Renal cortical epithelial cell (primary cell): Measurements from ENCODE around the gene HABP2. TPM values are rescaled to one million over a fixed set of nuclear protein-coding genes. Genes with fewer than 3 reads are reported as not detected.

ENCODE experiments used
- DNase-seq: peaks from one replicate; pipeline ENCODE4 v3.0.0-alpha.2; 2011; ENCODE audit warnings: low read depth
- total RNA-seq: library from RNA; depleted of rRNA; stranded (reverse); fragments of >200 nt; gene quantifications from 2 replicates; pipeline ENCODE4 v1.2.3, GENCODE V29; 2014

HABP2 gene
- total RNA-seq, 1 donor from 2014 or later, result 28.8 TPM

DNA sequence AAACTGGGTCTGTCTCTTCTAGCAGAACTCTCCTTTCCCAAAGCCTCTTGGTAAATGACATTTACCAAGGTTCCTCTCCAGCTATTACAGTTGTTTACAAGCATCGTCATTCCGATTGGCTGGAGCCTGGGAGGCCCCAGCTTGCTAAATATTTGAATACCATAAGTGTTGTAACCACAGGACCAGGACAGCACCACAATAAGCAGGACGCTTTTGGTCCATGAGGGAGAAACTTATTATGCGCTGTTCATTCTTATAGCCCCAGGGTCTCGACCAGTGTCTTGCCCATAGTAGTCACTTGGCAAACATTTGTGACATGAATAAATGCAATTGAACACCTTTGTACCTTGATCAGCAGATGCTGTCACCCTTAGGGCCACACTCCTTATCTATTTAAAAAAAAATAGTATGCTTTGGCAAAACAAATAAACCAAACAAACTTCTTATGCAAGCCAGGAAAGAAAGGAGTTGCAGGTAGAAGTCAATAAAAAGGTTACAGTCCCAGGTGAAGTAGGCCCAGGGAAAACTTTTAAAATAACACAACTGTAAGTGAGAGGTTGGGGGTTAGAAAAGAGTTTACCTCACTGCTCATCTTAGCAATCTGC, 78.2 kb downstream of the HABP2 start:
- no peak for DNase-seq

DNA sequence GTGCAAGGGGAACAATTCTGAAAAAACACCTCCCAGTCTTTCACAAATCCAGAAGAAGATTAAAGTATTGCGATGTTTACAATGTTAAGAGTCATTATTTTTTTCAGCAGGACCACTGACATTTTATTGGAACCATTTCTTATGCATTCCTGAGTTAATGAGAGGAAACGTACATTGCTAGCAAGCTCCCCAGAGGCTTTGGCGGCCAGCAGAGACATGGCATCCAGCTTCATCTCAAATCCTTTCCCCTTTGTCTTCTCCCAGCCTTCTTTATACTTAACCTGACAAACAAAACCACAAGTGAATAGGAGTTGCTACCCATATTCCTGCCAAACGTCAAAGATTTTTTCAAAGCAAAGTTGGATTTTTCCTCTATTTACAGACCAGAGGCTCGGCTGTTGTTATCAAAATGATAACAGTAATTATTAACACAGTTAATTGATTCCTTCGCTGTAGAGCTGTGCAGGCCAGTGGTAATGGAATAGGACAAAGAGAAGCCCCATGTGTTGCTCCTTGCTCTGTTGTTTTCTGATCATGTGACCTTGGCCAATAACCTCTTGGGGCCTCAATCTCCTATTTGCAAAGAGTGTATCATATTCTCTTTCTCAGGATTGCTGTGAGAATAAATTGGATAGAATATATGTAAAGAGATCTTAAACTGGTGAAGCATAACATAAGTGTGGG, 79.0 kb downstream of the HABP2 start:
- peak; percentile 20 for DNase-seq

Other genes with a start within 250 kb of the HABP2 start
- gene NRAP, start 111.0 kb downstream of the HABP2 start, total RNA-seq, result under 0.01 TPM in 1 of 2 replicates, not detected in the other
- gene CASP7, start 126.9 kb downstream of the HABP2 start, total RNA-seq, result 41.2 and 48.6 TPM in 2 replicates
- gene PLEKHS1, start 198.6 kb downstream of the HABP2 start, total RNA-seq, result under 0.01 and 0.45 TPM in 2 replicates